ENCODE data around the gene NR2F1-AS1. TPM values are rescaled to one million over a fixed set of nuclear protein-coding genes. Genes with fewer than 3 reads are reported as not detected.

Gene NR2F1-AS1
- total RNA-seq, 1 experiment from 2014 or later: 27.0 TPM

DNA sequence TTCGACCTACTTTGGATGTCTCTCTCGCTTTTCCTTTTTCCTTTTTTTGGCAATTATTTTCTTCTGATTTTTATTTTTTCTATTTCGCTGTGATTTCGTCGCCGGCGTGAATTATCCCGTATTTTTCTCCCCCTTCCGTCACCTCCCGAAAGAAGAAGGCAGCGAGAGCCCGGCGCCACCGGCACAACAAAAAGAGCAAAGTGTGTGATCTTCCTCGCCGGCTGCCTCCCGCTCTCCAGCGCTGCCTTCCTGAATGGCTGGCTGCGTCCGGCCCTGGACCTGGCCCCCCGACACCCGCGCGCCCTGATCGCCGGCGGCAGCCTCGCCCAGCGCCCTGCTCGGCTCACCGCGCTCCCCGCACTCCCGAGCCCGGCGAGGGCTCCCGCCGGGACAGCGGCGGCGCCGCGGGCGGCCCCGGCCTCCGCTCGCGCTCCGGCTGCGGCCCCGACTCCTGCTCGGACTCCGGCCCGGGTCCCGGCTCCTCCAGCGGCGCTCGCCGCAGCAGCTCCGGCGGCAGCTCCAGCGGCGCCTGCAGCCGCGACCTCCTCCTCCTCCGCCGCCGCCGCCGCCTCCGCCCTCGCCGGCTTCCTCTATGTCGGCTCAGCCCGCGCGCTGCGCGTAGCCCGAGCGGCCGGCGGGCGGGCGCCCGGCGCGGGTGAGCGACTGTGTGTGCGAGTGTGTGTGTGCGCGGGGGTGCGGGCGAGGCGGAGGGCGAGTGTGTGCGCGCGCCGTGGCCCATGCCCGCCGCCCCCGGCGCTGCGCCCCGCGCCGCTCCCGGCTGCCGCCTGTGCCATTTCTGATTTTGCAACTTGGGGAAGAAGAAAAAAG is 3.0 kb upstream of the NR2F1-AS1 start:
- intact Hi-C loops (cut with micrococcal nuclease; ENCODE audit: unreplicated experiment): loop anchor here (10.0 kb wide), 1 partner anchor 1939 kb away; no protein-coding TSS in a partner anchor
- Histone ChIP-seq H3K27me3 (ENCODE audit: control insufficient read depth, insufficient read depth, low read length) (no peaks in the 10 kb centered on the region), H3K4me1 (ENCODE audit: control insufficient read depth, insufficient read depth, low read length) (peaks cover 6% of the 10 kb centered on the region; the same call in 1 of the 2 replicates), H3K27ac (ENCODE audit: low read length) (peak overlapping the region; percentile 94), H3K9me3 (ENCODE audit: control insufficient read depth, insufficient read depth, low read depth, low read length) (no peaks in the 10 kb centered on the region), H3K36me3 (ENCODE audit: control insufficient read depth, insufficient read depth, low read length) (peaks cover 5% of the 10 kb centered on the region; the same call in 1 of the 2 replicates), H3K4me3 (ENCODE audit: low read depth in 2 of 2, low read length in 2 of 2) (peak overlapping the region; percentile 68 to 71)
- no peak for DNase-seq (ENCODE audit: low read depth, low spot score)
- CTCF ChIA-PET: interaction anchor here (0.6 kb wide), 1 partner anchor 492 kb away, joined by 6 read pairs; no protein-coding TSS in a partner anchor
- peak; percentile 19 for ATAC-seq
- BruUV-seq (replicated peaks): no TSS peak
- in situ Hi-C loops (cut with HindIII; ENCODE audit: low pct_unique_long_range_greater_than_20kb, low sequenced_read_pairs): no loop called here
- POLR2A ChIA-PET: interaction anchor here (1.6 kb wide), 1 partner anchor 38 kb away, joined by 8 read pairs; no protein-coding TSS in a partner anchor
- TF ChIP-seq SIN3A (IDR thresholded peaks at IDR 0.05; ENCODE audit: borderline replicate concordance, insufficient read depth, low read depth, low read length): no peak
- no peak for TF ChIP-seq POLR2AphosphoS5 (IDR thresholded peaks at IDR 0.05; ENCODE audit: low read depth, low read length)
- TF ChIP-seq TCF7L2 (IDR thresholded peaks at IDR 0.05; ENCODE audit: low read depth, low read length): 0 out of 2 replicates have a peak, but pooled peaks have one; percentile 12
- TF ChIP-seq, protein P1, sequence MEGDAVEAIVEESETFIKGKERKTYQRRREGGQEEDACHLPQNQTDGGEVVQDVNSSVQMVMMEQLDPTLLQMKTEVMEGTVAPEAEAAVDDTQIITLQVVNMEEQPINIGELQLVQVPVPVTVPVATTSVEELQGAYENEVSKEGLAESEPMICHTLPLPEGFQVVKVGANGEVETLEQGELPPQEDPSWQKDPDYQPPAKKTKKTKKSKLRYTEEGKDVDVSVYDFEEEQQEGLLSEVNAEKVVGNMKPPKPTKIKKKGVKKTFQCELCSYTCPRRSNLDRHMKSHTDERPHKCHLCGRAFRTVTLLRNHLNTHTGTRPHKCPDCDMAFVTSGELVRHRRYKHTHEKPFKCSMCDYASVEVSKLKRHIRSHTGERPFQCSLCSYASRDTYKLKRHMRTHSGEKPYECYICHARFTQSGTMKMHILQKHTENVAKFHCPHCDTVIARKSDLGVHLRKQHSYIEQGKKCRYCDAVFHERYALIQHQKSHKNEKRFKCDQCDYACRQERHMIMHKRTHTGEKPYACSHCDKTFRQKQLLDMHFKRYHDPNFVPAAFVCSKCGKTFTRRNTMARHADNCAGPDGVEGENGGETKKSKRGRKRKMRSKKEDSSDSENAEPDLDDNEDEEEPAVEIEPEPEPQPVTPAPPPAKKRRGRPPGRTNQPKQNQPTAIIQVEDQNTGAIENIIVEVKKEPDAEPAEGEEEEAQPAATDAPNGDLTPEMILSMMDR (IDR thresholded peaks at IDR 0.05): 0 out of 2 replicates have a peak, but pooled peaks have one; percentile 5

DNA sequence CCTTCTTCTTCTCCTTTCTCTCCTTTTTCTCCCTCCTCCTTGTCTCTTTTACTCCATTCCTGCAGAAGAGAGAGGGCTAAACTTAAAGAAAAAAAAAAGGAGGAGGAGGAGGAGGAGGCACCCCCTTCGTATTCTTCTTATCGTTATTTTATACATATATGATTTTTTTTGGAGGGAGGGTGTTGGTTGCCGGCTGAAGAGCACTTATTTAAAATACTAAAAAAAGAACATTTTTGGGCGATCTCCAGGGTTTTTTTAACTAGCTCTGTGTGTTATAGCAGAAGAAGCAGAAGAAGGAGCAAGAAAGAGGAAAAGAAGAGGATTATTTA is 2.4 kb upstream of the NR2F1-AS1 start:
- intact Hi-C loops (cut with micrococcal nuclease; ENCODE audit: unreplicated experiment): loop anchor here (10.0 kb wide), 1 partner anchor 1939 kb away; no protein-coding TSS in a partner anchor
- CTCF ChIA-PET: interaction anchor here (0.6 to 0.7 kb wide), 2 partner anchors 23 to 1654 kb away, joined by 5 to 12 read pairs; no protein-coding TSS in a partner anchor
- H3K4me3 ChIP-seq (ENCODE audit: low read depth in 2 of 2, low read length in 2 of 2): peak overlapping the region; percentile 68 to 71
- ATAC-seq: no peak
- H3K27ac ChIP-seq (ENCODE audit: low read length): peak overlapping the region; percentile 94
- TF ChIP-seq, protein P2, sequence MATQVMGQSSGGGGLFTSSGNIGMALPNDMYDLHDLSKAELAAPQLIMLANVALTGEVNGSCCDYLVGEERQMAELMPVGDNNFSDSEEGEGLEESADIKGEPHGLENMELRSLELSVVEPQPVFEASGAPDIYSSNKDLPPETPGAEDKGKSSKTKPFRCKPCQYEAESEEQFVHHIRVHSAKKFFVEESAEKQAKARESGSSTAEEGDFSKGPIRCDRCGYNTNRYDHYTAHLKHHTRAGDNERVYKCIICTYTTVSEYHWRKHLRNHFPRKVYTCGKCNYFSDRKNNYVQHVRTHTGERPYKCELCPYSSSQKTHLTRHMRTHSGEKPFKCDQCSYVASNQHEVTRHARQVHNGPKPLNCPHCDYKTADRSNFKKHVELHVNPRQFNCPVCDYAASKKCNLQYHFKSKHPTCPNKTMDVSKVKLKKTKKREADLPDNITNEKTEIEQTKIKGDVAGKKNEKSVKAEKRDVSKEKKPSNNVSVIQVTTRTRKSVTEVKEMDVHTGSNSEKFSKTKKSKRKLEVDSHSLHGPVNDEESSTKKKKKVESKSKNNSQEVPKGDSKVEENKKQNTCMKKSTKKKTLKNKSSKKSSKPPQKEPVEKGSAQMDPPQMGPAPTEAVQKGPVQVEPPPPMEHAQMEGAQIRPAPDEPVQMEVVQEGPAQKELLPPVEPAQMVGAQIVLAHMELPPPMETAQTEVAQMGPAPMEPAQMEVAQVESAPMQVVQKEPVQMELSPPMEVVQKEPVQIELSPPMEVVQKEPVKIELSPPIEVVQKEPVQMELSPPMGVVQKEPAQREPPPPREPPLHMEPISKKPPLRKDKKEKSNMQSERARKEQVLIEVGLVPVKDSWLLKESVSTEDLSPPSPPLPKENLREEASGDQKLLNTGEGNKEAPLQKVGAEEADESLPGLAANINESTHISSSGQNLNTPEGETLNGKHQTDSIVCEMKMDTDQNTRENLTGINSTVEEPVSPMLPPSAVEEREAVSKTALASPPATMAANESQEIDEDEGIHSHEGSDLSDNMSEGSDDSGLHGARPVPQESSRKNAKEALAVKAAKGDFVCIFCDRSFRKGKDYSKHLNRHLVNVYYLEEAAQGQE (IDR thresholded peaks at IDR 0.05; ENCODE audit: insufficient read depth in 1 of 2, low read depth in 2 of 2, low read length in 1 of 2): no peak
- TF ChIP-seq SIN3A (IDR thresholded peaks at IDR 0.05; ENCODE audit: borderline replicate concordance, insufficient read depth, low read depth, low read length) (no peak), POLR2AphosphoS5 (IDR thresholded peaks at IDR 0.05; ENCODE audit: low read depth, low read length) (no peak), TCF7L2 (IDR thresholded peaks at IDR 0.05; ENCODE audit: low read depth, low read length) (no peak)
- TF ChIP-seq, protein P1 (IDR thresholded peaks at IDR 0.05): no peak
- no peaks in the 10 kb centered on the region for H3K9me3 ChIP-seq (ENCODE audit: control insufficient read depth, insufficient read depth, low read depth, low read length)
- H3K4me1 ChIP-seq (ENCODE audit: control insufficient read depth, insufficient read depth, low read length): peaks cover 10% of the 10 kb centered on the region
- BruUV-seq (replicated peaks): TSS peak; percentile 95
- in situ Hi-C loops (cut with HindIII; ENCODE audit: low pct_unique_long_range_greater_than_20kb, low sequenced_read_pairs): no loop called here
- DNase-seq (ENCODE audit: low read depth, low spot score): no peak
- no peaks in the 10 kb centered on the region for H3K27me3 ChIP-seq (ENCODE audit: control insufficient read depth, insufficient read depth, low read length)
- POLR2A ChIA-PET: interaction anchor here (0.6 to 1.6 kb wide), 4 partner anchors 24 to 353 kb away, joined by 8 to 16 read pairs (median 11); no protein-coding TSS in a partner anchor
- H3K36me3 ChIP-seq (ENCODE audit: control insufficient read depth, insufficient read depth, low read length): peaks cover 5% of the 10 kb centered on the region; the same call in 1 of the 2 replicates

All from Panc1 (cell line).